HG03442 (cell line): ENCODE results near the gene AKT1S1.

Experiments used
- ATAC-seq: cut with Tn5 transposase; IDR thresholded peaks from one replicate; pipeline ENCODE4 v1.9.1; 2021; ENCODE audit warnings: mild to moderate bottlenecking, moderate library complexity; ENCODE audit not compliant: unreplicated experiment

AKT1S1 gene

DNA sequence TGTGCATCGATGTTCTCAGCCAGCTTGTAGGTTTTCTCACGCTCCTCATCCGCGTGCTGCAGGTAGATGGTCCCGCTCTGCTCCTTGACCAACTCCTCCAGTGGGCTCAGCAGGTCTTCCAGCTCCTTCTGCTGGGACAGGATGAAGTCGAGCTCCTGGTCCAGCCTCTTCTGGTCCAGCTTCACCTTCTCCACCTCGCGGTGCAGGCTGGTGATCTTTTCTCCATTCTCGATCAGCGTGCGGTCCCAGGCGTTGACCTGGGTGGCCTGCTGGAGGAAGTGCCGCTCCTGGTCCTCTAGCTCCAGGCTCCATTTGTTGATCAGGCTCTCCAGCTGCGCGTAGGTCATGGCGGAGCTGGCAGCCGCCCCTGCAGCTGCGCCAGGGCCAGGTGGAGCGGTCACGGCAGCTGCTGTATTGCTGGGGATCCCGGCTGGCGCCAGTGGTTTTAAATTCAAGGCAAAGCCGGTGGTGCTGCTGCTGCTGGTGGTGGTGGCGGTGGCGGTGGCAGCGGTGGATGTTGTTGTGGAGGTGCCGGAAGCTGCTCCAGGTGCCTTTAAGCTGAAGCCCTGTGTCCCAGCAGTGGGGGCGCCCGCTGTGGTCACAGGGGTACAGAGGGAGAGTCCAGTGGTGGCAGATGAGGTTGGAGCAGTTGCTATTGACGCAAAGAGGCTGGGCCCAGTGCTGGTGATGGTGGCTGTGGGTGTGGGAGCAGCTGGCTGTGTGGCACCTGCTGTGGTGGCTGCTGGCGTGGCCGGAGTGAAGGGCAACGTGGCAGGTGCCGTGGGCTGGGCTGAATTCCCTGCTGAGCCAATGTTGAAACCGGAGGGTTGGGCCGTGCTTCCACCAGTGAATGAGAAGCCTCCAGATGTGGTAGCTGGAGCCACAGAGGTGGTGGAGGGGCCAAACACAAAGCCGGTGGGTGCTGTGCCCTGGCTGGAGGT lies 31.6 kb upstream of the AKT1S1 start:
- ATAC-seq, result no peak

DNA sequence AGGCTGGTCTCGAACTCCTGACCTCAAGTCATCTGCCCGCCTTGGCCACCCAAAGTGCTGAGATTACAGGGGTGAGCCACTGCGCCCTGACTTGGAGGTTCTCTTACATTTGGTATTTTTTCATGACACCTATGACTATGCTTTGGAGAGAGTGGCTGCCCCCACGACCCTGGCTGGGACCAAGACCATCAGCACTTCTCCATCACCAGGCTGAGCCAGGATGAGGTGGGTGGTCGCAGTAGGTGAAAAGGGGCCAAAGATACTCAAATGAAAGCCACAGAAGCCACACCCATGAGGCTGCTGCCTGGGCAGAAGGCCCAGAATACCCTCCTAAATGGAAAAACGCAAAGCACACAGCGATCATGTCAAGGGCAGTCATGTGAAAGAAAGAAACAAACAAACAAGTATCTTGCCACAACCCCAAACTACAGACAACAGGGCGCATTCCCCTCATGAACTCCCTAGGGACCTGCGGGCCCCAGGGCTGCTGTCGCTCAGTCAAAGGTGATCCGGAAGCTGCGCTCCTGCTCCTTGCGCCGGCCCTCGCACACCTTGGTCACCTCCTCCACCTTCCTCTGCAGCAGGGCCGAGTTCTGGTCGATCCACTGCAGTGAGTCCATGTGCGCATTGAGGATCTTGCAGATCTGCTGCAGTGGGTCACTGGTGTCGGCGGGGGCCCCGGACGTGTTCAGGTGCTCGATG lies 30.7 kb upstream of the AKT1S1 start:
- ATAC-seq, result no peak

DNA sequence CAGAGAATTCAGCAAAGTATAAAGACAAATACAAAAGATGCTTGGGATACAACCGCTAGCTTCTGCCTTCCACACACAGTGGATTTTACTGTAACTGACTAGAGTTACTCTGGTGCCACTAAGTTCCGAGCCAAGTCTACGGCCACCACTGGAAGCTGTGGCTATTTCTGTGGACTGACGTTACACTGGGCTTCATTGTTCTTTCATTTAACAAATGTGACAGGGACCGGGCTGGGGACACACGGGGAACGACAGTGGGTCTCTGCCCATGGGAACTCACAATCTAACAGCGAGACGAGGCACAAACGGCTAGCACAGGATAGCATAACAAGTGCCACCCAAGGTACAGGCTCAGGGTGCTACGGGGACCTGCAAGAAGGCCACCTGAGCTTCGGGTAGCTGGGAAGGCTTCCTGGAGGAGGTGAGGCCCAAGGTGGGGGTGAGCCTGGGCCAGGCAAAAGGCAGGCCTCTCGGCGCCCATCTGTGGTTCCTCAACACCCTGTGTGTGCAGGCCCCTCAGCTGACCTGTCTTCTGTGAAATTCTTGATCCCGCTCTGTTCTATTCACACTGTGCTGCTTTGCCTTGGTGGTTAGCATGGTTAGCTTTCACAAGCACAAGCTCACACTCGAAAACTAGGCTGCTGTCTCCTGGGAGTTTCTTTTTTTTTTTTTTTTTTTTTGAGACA lies 29.9 kb upstream of the AKT1S1 start:
- ATAC-seq, result no peak

DNA sequence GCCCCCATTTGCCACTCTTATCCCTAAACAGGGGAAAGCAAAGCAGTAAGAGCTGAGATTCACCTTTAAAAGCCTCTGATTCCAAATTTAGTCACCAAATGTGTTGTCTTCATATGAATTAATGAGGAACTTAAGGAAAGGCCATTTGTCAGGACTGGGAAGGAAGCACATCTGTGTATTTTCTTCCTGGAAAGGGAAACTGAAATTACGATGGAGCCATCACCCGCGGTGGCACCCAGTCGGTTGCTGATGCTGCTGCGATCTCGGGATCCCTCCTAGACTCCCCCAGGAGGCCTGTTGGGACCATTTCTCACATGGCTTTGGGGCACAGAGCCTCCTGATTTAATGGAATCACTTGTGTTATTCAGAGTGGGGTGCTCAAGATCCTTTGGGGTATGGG lies 27.0 kb upstream of the AKT1S1 start:
- ATAC-seq, result no peak

DNA sequence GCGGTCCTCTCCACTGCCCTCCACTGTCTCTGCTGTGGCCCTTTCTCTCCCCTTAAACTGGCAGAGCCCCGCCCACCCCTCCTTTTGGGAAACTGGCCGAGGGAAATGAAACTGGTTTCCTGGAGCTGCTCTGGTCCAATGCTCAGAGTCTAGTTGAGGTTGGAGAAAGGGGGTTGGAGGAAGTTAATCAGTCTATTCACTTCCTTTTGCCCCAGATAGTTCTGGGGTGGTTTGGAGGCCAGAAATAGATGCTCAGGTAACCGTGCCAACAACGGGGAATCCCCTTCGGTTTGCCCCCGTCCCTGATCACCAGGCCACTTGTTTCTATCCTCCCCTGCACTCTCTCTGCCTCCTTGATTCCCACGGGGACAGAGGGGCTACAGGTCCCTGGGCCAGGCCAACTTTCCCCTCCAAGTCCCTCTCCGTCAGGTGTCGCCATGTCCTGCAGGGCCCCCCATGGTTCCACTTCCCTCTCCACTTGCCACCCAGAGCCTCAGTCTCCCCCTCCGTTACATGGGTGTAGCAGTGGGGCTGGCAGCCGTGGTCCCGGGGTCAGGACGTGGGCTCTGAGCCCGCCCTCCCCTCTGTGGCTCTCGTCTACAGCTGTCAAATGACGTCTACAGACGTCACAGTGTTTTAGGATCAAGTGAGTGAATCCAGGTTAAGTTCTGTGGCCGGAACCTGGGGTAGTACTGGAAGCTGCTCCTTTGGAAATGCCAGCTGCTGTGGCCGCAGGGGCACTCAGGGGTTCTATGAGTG lies 19.9 kb upstream of the AKT1S1 start, which contains the start of gene IL4I1:
Gene IL4I1 (minus strand): TSS at position 25 of the 759 bp plus-strand sequence. CDS start 727 bp downstream, outside the sequence.
- peak; percentile 42 for ATAC-seq

DNA sequence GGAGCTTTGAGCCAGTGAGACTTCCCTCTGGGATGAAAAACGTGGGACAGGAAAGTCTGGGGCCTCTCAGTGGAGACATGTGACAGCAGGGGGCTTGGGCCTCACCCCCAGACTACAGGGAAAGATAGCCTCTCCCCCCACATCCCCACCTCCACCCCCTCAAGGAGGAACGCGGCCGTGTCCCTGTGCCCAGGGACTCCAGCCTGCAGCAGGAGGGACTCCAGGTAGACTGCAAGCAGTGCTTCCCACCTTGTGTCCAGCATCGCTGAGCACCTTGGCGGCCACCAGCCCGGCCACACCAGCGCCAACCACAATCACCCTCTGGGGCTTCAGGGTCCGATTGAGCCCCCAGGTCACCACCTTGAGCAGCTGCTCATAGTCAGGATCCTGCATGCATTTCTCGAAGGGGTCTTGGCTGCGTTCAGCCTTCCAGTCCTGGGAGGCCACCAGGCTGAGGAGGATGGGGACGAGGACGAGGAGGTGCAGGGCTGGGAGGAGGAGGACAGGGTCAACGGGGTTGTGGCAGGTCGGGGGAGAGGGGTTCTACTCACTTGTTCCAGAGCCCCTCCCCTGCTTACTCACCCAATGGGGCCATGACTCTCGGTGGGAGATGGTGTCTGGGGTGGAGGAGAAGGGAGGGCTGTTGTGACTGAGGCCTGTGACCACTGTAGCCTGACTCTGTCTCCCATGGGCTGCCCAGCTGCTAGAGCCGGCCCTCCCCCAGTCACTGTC lies 18.6 kb upstream of the AKT1S1 start:
- ATAC-seq, result no peak

DNA sequence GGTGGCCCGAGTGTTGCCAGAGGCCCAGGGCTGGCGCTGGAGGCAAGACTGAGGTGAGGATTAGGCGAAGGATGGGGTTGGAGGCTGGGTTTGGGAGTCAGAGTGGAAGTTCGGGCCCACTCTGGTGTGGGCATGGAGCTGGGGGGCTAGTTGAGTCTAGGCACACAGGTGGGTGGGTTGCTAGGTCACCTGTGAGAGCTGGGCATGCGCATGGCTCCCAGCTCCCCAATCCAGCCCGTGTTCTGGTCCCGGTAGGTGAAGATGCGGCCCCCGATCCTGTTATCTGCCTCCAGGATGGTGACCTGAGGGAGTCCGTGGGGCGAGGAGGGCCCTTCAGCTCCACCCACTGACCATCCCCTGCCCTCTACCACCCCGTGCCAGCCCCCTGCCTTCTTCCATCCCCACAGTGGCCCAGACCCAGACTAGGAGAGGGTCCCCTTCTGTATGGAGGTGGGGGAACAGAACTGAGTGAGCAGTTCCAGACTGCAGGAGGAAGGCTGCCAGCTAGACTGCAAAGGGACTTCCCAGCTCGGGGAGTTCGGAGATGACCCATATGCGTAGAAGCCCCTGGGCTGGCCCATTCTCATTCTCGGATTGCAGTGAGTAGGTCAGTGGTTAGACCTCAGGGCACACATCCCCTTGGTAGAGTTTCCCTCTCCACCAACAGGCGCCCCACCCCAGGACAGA lies 17.9 kb upstream of the AKT1S1 start:
- no peak for ATAC-seq

DNA sequence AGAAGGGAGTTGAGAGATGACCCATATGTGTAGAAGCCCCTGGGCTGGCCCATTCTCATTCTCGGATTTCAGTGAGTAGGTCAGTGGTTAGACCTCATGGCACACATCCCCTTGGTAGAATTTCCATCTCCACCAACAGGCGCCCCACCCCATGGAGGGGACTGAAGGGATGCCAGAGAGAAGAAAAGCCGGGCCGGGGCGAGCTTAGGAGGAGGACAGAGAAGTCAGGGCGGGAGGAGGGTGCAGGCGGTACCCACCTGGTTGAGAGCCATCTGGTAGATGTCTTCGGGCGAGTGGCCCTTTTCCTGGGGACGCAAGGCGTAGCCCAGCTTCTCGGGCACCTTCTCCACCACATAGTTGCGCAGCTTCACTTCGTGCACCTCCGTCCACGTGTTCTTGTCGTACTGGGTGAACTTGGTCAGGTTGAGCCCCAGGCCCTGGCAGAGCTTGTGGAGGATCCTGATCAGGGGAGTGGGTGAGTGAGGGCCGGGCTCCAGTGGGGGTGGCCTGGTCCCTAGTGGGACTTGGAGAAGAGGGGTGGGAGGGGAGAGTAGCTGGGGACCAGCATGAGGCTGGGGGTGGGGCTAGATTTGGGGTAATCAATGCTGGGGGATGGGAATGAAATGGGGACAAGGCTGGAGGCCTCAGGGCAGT lies 17.0 kb upstream of the AKT1S1 start:
- no peak for ATAC-seq

DNA sequence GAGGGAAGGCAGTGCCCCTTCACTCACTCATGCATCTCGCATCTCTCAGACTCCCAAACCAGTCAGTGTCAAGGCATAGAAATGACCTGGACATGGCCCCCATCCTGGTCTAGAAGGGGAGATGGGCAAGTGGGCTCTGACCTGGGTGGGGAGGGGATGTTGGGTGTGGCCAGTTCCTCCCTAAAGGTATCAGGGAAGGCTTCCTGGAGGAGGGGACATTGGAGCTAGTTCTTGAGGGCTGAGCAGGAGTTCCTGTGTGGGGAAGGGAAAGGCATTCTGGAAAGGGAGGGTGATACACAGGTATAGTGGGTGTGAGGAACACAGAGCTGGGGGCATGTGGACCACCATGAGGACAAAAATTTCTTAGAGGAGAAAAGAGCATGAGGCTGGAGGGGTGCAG lies 15.6 kb upstream of the AKT1S1 start:
- no peak for ATAC-seq

DNA sequence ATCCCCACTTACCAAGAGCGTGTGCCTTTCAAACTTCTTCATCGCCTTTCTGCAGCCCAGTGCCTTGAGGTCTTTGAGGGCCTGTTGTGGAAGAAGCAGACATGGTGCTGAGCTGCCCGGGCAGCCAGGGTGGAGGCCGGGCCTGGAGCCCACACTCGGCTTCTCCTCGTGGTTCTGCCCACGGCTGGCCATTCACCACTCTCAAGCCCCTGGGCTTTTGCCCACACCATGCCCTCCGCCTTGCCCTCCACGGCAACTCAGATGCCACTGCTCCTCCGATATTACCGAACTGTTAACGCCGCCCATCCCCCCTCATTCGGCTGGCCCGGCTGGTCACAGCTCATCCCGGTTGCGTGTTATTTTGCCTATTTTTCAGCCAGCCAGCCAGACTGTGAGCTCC lies 14.2 kb upstream of the AKT1S1 start:
- ATAC-seq, result no peak

DNA sequence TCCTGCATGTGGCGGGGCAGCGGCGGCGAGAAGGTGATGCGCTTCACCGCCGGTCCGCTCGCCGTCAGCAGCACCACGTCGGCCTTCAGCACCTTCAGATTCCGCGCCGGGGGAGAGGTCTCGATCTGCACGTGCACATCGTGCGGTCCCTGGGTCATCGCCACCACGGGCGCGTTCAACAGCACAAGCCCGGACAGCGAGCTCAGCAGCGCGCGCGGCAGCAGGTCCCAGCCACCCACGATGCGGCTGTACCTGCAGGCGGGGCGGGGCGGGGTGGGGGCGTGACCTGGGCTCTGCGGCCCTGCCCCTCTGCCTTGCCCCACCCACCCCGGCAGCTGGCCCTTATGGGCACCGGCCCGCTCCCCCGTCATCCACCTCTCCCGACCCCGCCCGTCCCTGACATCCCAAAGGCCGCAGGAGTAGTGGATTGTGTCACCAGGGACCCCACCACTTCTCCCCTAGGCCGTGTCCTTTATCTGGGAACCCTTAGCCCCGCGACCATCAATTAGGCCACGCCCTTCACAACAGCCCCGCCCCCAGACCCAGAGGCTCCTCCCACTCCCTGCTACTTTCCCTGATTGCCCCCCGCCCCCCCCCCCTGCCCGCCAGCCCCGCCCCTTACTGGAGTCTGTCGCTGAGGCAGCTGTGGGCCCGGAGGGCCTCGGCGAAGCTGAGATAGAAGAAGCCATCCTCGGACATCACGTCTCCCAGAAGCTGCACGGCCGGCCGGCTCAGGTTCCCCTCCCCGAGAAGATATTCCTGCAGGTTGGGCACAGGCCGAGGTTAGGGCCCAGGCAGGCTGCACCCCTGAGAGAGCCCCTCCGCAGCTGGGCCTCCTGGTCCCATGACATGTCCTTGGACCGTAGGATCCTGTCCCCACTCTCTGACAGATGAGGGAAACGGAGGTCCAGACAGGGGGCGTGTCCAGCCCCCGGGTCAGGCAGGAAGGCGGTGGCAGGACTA lies 13.5 kb upstream of the AKT1S1 start:
- no peak for ATAC-seq

DNA sequence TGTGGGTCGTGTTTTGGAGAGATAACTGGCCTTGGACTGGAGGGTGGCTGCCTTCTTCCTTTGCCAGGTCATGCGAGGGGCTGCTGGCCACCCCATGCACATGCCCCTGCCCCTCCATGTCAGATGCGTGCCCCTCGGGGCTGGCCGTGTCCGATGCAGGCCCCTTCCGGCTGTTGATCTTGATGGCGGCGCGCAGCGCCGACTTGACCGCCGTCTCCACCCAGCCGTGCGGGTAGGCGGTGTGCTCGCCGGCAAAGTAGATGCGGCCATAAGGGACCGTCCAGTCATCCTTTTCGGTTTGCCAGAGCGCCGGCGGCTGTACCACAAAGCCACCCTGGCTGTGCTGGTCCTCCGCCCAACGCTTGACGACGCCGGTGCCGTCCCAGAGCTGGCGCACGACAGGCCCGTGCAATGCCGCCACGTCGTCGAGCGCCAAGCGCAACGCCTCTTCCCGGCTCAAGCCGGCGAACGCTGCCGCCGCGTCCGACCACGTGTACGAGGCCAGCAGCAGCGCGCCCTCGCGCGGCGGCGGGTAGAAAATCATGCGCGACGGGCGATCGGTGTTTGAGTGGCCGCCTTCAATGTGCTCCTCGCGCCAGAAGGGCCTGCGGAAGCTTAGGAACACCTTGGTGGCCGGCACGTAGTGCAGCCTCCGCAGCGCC lies 12.7 kb upstream of the AKT1S1 start:
- ATAC-seq, result no peak

DNA sequence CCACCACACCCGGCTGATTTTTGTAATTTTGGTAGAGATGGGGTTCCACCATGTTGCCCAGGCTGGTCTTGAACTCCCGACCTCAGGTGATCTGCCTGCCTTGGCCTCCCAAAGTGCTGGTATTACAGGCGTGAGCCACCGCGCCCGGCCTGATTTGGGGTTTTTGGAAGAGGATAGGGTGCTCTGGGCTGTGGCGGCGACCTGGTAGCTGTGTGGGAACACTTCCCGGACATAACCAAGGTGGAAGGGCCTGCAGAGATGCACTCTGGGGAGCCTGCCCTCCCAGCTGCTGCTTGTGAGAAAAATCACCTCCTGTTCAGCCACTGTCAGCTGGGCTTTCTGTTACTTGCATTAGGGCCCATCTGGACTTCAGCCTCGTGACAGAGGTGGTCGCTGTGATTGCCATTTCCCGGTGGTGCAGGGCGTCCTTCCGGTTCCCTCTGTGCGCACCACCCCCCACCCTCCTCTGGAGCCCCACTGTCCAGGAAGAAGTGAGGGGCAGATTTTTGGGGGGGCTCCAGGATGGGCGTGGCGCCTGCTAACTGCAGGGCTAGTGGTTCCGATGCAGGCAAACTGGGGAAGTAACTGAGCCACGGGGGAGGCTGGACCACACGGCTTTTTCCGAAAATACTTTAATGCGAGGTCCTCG lies 12.0 kb upstream of the AKT1S1 start:
- no peak for ATAC-seq

DNA sequence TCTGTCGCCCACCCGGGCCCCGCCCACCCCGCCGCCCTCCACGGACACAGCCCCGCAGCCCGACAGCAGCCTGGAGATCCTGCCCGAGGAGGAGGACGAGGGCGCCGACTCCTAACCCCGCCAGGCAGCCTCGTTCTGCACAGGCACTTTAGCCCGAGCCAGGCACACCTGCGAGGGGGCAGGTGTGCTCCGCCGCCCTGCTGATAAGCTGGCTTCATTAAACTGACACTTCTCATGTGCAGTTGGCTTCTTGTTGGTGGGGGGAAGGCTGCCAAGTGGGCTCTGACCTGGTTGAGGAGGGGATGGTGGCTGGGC lies 11.3 kb upstream of the AKT1S1 start:
- ATAC-seq, result no peak

DNA sequence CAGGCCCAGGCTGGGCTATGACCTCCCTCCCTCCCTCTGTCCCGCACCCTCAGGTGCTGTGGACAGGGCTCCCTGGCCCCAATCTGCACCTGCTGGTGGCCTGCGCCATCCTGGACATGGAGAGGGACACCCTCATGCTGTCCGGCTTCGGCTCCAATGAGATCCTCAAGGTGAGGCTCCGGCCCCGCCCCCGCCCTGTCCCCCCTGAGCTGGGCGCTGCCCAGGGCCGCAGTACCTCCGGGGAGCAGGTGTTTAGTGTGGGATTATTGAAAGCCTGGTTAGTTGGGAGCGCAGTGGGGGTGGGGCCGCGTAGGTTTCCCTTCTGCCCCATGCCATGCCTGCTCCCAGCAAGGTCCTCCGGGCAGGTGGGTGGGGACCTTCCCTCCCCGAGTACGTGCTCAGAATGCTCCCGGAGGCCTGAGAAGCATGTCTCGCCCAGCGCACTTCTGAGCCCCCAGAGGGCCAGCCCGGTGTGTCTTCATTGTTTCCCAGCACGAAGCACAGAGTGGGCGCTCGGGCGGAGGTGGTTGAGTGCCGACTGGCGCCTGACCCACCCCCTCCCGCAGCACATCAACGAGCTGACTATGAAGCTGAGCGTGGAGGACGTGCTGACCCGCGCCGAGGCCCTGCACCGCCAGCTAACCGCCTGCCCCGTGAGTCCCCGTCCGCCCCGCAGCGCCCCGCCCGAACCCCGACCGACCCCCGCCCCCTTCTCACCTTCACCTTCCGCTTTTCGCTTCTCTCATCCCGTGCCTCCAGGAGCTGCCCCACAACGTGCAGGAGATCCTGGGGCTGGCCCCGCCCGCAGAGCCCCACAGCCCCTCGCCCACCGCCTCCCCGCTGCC lies 10.7 kb upstream of the AKT1S1 start:
- ATAC-seq, result no peak

DNA sequence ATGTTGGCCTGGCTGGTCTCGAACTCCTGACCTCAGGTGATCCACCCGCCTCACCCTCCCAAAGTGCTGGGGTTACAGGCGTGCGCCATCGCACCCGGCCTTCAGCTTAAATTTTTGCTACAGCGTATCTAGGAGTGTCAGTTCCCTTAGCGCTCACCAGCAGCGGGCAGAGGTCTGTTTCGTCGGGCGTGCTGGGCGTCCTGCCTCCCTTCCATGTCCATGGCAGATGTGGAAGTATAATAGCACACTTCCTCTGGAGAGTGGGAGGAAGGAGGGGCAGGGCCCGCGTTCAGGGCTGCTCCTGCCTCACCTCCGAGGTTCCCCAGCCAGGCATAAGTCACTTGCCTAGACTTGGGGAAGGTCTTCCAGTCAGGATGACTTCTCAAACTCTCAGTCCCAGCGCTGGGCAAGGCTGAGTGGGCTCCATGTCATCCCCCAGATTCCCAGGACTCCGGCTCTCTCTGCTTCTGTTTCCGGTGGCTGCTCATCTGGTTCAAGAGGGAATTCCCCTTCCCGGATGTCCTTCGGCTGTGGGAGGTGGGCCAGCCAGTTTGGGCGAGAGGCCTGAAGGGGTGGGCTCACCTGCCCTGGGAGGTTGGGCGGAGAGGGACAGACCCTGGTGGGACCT lies 10.0 kb upstream of the AKT1S1 start:
- no peak for ATAC-seq
